Liver (tissue), 9 donors: Measurements from ENCODE around the gene MAP3K21. TPM values are rescaled to one million over a fixed set of nuclear protein-coding genes. Genes with fewer than 3 reads are reported as not detected.

Experiments used
- DNase-seq: peaks from one replicate; pipeline ENCODE4 v3.0.0-alpha.2; 2017; ENCODE audit warnings: low spot score
- H3K27ac ChIP-seq, 2 donors: one replicate each; pipeline ENCODE4 v1.7.0; 2013; ENCODE audit warnings: inconsistent platforms in 2 of 2, low read length in 2 of 2, control low read depth in 1 of 2, low read depth in 1 of 2, mild to moderate bottlenecking in 1 of 2
- H3K27me3 ChIP-seq, 4 donors: one replicate each; pipeline versions ENCODE4 v1.6.1 to v1.7.0; 2013; ENCODE audit warnings: low read length in 3 of 4, inconsistent platforms in 1 of 4, mild to moderate bottlenecking in 1 of 4, moderate library complexity in 1 of 4; ENCODE audit not compliant: control insufficient read depth in 4 of 4, insufficient read depth in 4 of 4
- H3K36me3 ChIP-seq, 4 donors: one replicate each; pipeline versions ENCODE4 v1.6.1 to v1.7.0; 2013; ENCODE audit warnings: low read length in 3 of 4, mild to moderate bottlenecking in 3 of 4, low read depth in 1 of 4, moderate library complexity in 1 of 4; ENCODE audit not compliant: control insufficient read depth in 4 of 4, insufficient read depth in 3 of 4
- H3K4me1 ChIP-seq, 4 donors: one replicate each; pipeline versions ENCODE4 v1.6.1 to v1.7.0; 2013; ENCODE audit warnings: low read length in 3 of 4, mild to moderate bottlenecking in 3 of 4, moderate library complexity in 1 of 4; ENCODE audit not compliant: control insufficient read depth in 4 of 4, insufficient read depth in 4 of 4
- H3K4me3 ChIP-seq, 3 donors: one replicate each; pipeline versions ENCODE4 v1.6.1 to v1.7.0; 2013; ENCODE audit warnings: low read length in 3 of 3, control low read depth in 1 of 3, low read depth in 1 of 3, mild to moderate bottlenecking in 1 of 3
- H3K9ac ChIP-seq, 2 donors: one replicate each; pipeline ENCODE4 v1.7.0; 2013; ENCODE audit warnings: low read length in 2 of 2, mild to moderate bottlenecking in 2 of 2, moderate library complexity in 2 of 2, control low read depth in 1 of 2, low read depth in 1 of 2
- H3K9me3 ChIP-seq, 4 donors: one replicate each; pipeline versions ENCODE4 v1.6.1 to v1.7.0; 2013; ENCODE audit warnings: low read length in 3 of 4; ENCODE audit not compliant: control insufficient read depth in 4 of 4
- EGR1 ChIP-seq, 2 donors: IDR thresholded peaks; 2 replicates each; pipeline ENCODE4 v1.6.1; 2016 to 2018; ENCODE audit warnings: antibody characterized with exemption in 2 of 2, low read depth in 2 of 2
- FOXA1 ChIP-seq: IDR thresholded peaks from 2 replicates; pipeline ENCODE4 v1.6.1; 2016; ENCODE audit warnings: antibody characterized with exemption
- FOXA2 ChIP-seq: IDR thresholded peaks from 2 replicates; pipeline ENCODE4 v1.6.1; 2016; ENCODE audit warnings: antibody characterized with exemption
- GABPA ChIP-seq, 2 donors: IDR thresholded peaks in 1 of 2; conservative IDR thresholded peaks in 1 of 2; 2 replicates each; pipeline ENCODE4 v1.6.1; 2016; ENCODE audit warnings: antibody characterized with exemption in 2 of 2, mild to moderate bottlenecking in 1 of 2, moderate library complexity in 1 of 2
- HNF4A ChIP-seq, 2 donors: conservative IDR thresholded peaks; 2 replicates each; pipeline ENCODE4 v1.6.1; 2016; ENCODE audit warnings: antibody characterized with exemption in 2 of 2, mild to moderate bottlenecking in 2 of 2
- HNF4G ChIP-seq: IDR thresholded peaks from 2 replicates; pipeline ENCODE4 v1.6.1; 2016; ENCODE audit warnings: antibody characterized with exemption
- JUND ChIP-seq, 2 donors: IDR thresholded peaks; 2 replicates each; pipeline ENCODE4 v1.6.1; 2016; ENCODE audit warnings: antibody characterized with exemption in 2 of 2
- MAX ChIP-seq: IDR thresholded peaks from 2 replicates; pipeline ENCODE4 v1.6.1; 2016; ENCODE audit warnings: antibody characterized with exemption
- NR2F2 ChIP-seq: IDR thresholded peaks from 2 replicates; pipeline ENCODE4 v1.6.1; 2016; ENCODE audit warnings: antibody characterized with exemption
- RAD21 ChIP-seq, 2 donors: IDR thresholded peaks; 2 replicates each; pipeline ENCODE4 v1.6.1; 2016; ENCODE audit warnings: antibody characterized with exemption in 2 of 2, mild to moderate bottlenecking in 2 of 2
- RXRA ChIP-seq, 2 donors: IDR thresholded peaks; 2 replicates each; pipeline ENCODE4 v1.6.1; 2017 to 2018; ENCODE audit warnings: antibody characterized with exemption in 2 of 2, mild to moderate bottlenecking in 1 of 2
- SP1 ChIP-seq: IDR thresholded peaks from 2 replicates; pipeline ENCODE4 v1.6.1; 2018; ENCODE audit warnings: antibody characterized with exemption, mild to moderate bottlenecking
- TAF1 ChIP-seq: conservative IDR thresholded peaks from 2 replicates; pipeline ENCODE4 v1.6.1; 2016; ENCODE audit warnings: antibody characterized with exemption, mild to moderate bottlenecking
- YY1 ChIP-seq: IDR thresholded peaks from 2 replicates; pipeline ENCODE4 v1.6.1; 2016; ENCODE audit warnings: antibody characterized with exemption, mild to moderate bottlenecking
- polyA plus RNA-seq, 2 donors: library from polyadenylated mRNA; stranded (reverse) in 1 of 2; unstranded in 1 of 2; fragments of 200-250 nt in 1 of 2; fragments of >200 nt in 1 of 2; fragmentation: Nextera tagmentation in 1 of 2; extraction: Ambion mirVana in 1 of 2; gene quantifications; one replicate each; pipeline versions ENCODE4 v1.2.1 to v1.2.3, GENCODE V29; 2013 to 2015
- total RNA-seq, 2 donors: library from RNA; depleted of rRNA; stranded (reverse); fragments of >200 nt; gene quantifications; one replicate each; pipeline ENCODE4 v1.2.3, GENCODE V29; 2014
- TF ChIP-seq, protein P1 (sequence below): IDR thresholded peaks from 2 replicates; pipeline ENCODE4 v1.6.1; 2016; ENCODE audit warnings: antibody characterized with exemption, mild to moderate bottlenecking
- TF ChIP-seq, protein P2 (sequence below): IDR thresholded peaks from 2 replicates; pipeline ENCODE4 v1.6.1; 2016; ENCODE audit warnings: antibody characterized with exemption
- TF ChIP-seq, protein P3 (sequence below): fragments of 150-350 bp; IDR thresholded peaks from 2 replicates; pipeline ENCODE4 v1.5.1; 2017; ENCODE audit warnings: improper control_type of control experiment, low read depth, low read length; ENCODE audit not compliant: missing input control
- TF ChIP-seq, protein P4 (sequence below): IDR thresholded peaks from 2 replicates; pipeline ENCODE4 v1.6.1; 2016; ENCODE audit warnings: antibody characterized with exemption
- donor health status: healthy.
- donor health status: healthy.
- donor health status: healthy.
- donor health status: healthy.
- donor health status: healthy.

The MAP3K21 gene
- total and polyA plus RNA-seq, 4 donors = 0.51 to 7.3 (median 1.6) TPM

GRCh38 chr1:233342086-233342485 lies 14.6 kb downstream of the MAP3K21 start:
- DNase-seq = no peak
- Histone ChIP-seq H3K36me3 (no peaks in the 10 kb centered on the region), H3K9ac (no peak overlapping the region), H3K9me3 (no peaks in the 10 kb centered on the region), H3K4me3 (no peak overlapping the region), H3K27me3 (no peaks in the 10 kb centered on the region), H3K27ac (peak overlapping the region in 1 of 2 donors; percentile 74), H3K4me1 (peaks cover 6 to 43% (median 29%) of the 10 kb centered on the region in 4 donors)
- TF ChIP-seq NR2F2 (no peak), RXRA (IDR thresholded peaks at IDR 0.05) (no peak), FOXA2 (no peak), EGR1 (IDR thresholded peaks at IDR 0.05; ENCODE audit: low read depth in 2 of 2) (no peak), TAF1 (no peak), YY1 (no peak), HNF4A (conservative IDR thresholded peaks at IDR 0.05) (no peak), FOXA1 (no peak), HNF4G (no peak), GABPA (IDR thresholded peaks at IDR 0.05 in 1 of 2, conservative IDR thresholded peaks at IDR 0.05 in 1 of 2) (no peak), MAX (no peak), SP1 (no peak), JUND (IDR thresholded peaks at IDR 0.05) (no peak), RAD21 (IDR thresholded peaks at IDR 0.05) (no peak)
- TF ChIP-seq, protein P1, sequence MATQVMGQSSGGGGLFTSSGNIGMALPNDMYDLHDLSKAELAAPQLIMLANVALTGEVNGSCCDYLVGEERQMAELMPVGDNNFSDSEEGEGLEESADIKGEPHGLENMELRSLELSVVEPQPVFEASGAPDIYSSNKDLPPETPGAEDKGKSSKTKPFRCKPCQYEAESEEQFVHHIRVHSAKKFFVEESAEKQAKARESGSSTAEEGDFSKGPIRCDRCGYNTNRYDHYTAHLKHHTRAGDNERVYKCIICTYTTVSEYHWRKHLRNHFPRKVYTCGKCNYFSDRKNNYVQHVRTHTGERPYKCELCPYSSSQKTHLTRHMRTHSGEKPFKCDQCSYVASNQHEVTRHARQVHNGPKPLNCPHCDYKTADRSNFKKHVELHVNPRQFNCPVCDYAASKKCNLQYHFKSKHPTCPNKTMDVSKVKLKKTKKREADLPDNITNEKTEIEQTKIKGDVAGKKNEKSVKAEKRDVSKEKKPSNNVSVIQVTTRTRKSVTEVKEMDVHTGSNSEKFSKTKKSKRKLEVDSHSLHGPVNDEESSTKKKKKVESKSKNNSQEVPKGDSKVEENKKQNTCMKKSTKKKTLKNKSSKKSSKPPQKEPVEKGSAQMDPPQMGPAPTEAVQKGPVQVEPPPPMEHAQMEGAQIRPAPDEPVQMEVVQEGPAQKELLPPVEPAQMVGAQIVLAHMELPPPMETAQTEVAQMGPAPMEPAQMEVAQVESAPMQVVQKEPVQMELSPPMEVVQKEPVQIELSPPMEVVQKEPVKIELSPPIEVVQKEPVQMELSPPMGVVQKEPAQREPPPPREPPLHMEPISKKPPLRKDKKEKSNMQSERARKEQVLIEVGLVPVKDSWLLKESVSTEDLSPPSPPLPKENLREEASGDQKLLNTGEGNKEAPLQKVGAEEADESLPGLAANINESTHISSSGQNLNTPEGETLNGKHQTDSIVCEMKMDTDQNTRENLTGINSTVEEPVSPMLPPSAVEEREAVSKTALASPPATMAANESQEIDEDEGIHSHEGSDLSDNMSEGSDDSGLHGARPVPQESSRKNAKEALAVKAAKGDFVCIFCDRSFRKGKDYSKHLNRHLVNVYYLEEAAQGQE = no peak
- TF ChIP-seq, protein P2, sequence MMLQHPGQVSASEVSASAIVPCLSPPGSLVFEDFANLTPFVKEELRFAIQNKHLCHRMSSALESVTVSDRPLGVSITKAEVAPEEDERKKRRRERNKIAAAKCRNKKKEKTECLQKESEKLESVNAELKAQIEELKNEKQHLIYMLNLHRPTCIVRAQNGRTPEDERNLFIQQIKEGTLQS = no peak
- TF ChIP-seq, protein P3, sequence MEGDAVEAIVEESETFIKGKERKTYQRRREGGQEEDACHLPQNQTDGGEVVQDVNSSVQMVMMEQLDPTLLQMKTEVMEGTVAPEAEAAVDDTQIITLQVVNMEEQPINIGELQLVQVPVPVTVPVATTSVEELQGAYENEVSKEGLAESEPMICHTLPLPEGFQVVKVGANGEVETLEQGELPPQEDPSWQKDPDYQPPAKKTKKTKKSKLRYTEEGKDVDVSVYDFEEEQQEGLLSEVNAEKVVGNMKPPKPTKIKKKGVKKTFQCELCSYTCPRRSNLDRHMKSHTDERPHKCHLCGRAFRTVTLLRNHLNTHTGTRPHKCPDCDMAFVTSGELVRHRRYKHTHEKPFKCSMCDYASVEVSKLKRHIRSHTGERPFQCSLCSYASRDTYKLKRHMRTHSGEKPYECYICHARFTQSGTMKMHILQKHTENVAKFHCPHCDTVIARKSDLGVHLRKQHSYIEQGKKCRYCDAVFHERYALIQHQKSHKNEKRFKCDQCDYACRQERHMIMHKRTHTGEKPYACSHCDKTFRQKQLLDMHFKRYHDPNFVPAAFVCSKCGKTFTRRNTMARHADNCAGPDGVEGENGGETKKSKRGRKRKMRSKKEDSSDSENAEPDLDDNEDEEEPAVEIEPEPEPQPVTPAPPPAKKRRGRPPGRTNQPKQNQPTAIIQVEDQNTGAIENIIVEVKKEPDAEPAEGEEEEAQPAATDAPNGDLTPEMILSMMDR = no peak
- TF ChIP-seq, protein P4, sequence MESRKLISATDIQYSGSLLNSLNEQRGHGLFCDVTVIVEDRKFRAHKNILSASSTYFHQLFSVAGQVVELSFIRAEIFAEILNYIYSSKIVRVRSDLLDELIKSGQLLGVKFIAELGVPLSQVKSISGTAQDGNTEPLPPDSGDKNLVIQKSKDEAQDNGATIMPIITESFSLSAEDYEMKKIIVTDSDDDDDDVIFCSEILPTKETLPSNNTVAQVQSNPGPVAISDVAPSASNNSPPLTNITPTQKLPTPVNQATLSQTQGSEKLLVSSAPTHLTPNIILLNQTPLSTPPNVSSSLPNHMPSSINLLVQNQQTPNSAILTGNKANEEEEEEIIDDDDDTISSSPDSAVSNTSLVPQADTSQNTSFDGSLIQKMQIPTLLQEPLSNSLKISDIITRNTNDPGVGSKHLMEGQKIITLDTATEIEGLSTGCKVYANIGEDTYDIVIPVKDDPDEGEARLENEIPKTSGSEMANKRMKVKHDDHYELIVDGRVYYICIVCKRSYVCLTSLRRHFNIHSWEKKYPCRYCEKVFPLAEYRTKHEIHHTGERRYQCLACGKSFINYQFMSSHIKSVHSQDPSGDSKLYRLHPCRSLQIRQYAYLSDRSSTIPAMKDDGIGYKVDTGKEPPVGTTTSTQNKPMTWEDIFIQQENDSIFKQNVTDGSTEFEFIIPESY = no peak
